Keratinocyte (primary cell): ENCODE results near the gene SMC4. TPM values are rescaled to one million over a fixed set of nuclear protein-coding genes. Genes with fewer than 3 reads are reported as not detected.

ENCODE experiments used
- DNase-seq: peaks from one replicate; pipeline ENCODE4 v3.0.0-alpha.2; 2011; ENCODE audit warnings: low read depth, missing footprints, low spot score
- FAIRE-seq: peaks from 2 replicates; lab custom pipeline; 2011; peaks lifted over from hg19 to GRCh38; lab: Jason Lieb, UNC
- H2AFZ ChIP-seq: 2 replicates; pipeline ENCODE4 v1.6.0; 2012; ENCODE audit warnings: low read length, control low read depth, inconsistent platforms; ENCODE audit not compliant: control insufficient read depth
- H3K27ac ChIP-seq: 2 replicates; pipeline ENCODE4 v1.5.1; 2011; ENCODE audit warnings: low read length; ENCODE audit not compliant: control insufficient read depth, insufficient read depth
- H3K27me3 ChIP-seq: 3 replicates; pipeline ENCODE4 v1.6.0; 2011; ENCODE audit warnings: low read length; ENCODE audit not compliant: control insufficient read depth, insufficient read depth; ENCODE audit errors: extremely low read depth
- H3K36me3 ChIP-seq, 2 experiments: 2 replicates in 1 of 2; 3 replicates in 1 of 2; pipeline ENCODE4 v1.5.1; 2011; ENCODE audit warnings: low read length in 2 of 2, mild to moderate bottlenecking in 1 of 2; ENCODE audit not compliant: control insufficient read depth in 2 of 2, insufficient read depth in 2 of 2; ENCODE audit errors: extremely low read depth in 1 of 2
- H3K4me1 ChIP-seq: 3 replicates; pipeline ENCODE4 v1.5.1; 2011; ENCODE audit warnings: low read length; ENCODE audit not compliant: control insufficient read depth, insufficient read depth; ENCODE audit errors: extremely low read depth
- H3K4me2 ChIP-seq: 3 replicates; pipeline ENCODE4 v1.6.0; 2011; ENCODE audit warnings: low read depth, low read length; ENCODE audit not compliant: control insufficient read depth, insufficient read depth; ENCODE audit errors: extremely low read depth
- H3K4me3 ChIP-seq, 3 experiments: fragments of 200-600 bp in 1 of 3; sonication (generic) in 1 of 3; 2 replicates in 2 of 3; 3 replicates in 1 of 3; pipeline ENCODE4 v1.5.1; 2011 to 2016; ENCODE audit warnings: low read length in 3 of 3, mild to moderate bottlenecking in 3 of 3, control low read depth in 2 of 3, inconsistent platforms in 1 of 3, low read depth in 1 of 3, mixed read lengths in 1 of 3, mixed run types in 1 of 3, moderate library complexity in 1 of 3; ENCODE audit not compliant: control insufficient read depth in 2 of 3, insufficient read depth in 2 of 3; ENCODE audit errors: extremely low read depth in 1 of 3
- H3K79me2 ChIP-seq: 2 replicates; pipeline ENCODE4 v1.6.0; 2012; ENCODE audit warnings: low read length; ENCODE audit not compliant: control insufficient read depth, insufficient read depth
- H3K9ac ChIP-seq: 3 replicates; pipeline ENCODE4 v1.6.0; 2011; ENCODE audit warnings: low read length; ENCODE audit not compliant: control insufficient read depth, insufficient read depth; ENCODE audit errors: extremely low read depth
- H3K9me1 ChIP-seq: 3 replicates; pipeline ENCODE4 v1.6.0; 2011; ENCODE audit warnings: low read length; ENCODE audit not compliant: control insufficient read depth, insufficient read depth; ENCODE audit errors: extremely low read depth
- H3K9me3 ChIP-seq: 2 replicates; pipeline ENCODE4 v1.5.1; 2012; ENCODE audit warnings: low read depth, low read length; ENCODE audit not compliant: control insufficient read depth
- H4K20me1 ChIP-seq: 3 replicates; pipeline ENCODE4 v1.6.0; 2011; ENCODE audit warnings: low read length; ENCODE audit not compliant: control insufficient read depth, insufficient read depth; ENCODE audit errors: extremely low read depth
- CTCF ChIP-seq, 3 experiments: IDR thresholded peaks in 1 of 3; conservative IDR thresholded peaks in 1 of 3; optimal IDR thresholded peaks in 1 of 3; 2 replicates in 2 of 3; 3 replicates in 1 of 3; pipeline versions ENCODE3 to v1.5.1; 2011; ENCODE audit warnings: low read length in 3 of 3, mild to moderate bottlenecking in 3 of 3, moderate library complexity in 2 of 3, control low read depth in 1 of 3, inconsistent platforms in 1 of 3; ENCODE audit not compliant: insufficient read depth in 2 of 3; ENCODE audit errors: extremely low read depth in 1 of 3
- EZH2 ChIP-seq: IDR thresholded peaks from one replicate; pipeline ENCODE4 v1.6.1; 2012; ENCODE audit warnings: inconsistent platforms, mild to moderate bottlenecking, low read length, moderate library complexity
- dilution Hi-C: fragments of 300-500 bp; cut with MboI; formaldehyde crosslinking; loops from one replicate; pipeline ENCODE4 v1.7.0; 2020; ENCODE audit warnings: low sequenced_read_pairs; ENCODE audit not compliant: extremely low pct_ligation_motif_present
- polyA plus RNA-seq, 5 experiments: library from polyadenylated mRNA; depleted of rRNA in 3 of 5; stranded (reverse) in 3 of 5; stranded (forward) in 1 of 5; unstranded in 1 of 5; fragments of >200 nt; gene quantifications; 1 replicate in 1 of 5; 2 replicates in 3 of 5; 3 replicates in 1 of 5; pipeline versions ENCODE4 v1.2.1 to v1.2.3, GENCODE V29; 2011 to 2012; ENCODE audit warnings: missing spikeins in 2 of 5, low read depth in 1 of 5, low replicate concordance in 1 of 5

Gene SMC4
- polyA plus RNA-seq, 1 donor (not counting 4 experiments of a cell fraction or from before 2014, with no cell fraction given) = 45.2 TPM

GRCh38 chr3:160400030-160400701 is 716 bp downstream of the SMC4 start:
- dilution Hi-C loops = no loop called here
- H4K20me1 ChIP-seq = peaks cover 6% of the 10 kb centered on the region
- H3K27ac ChIP-seq = peak overlapping the region; percentile 96
- H3K36me3 ChIP-seq = no peaks in the 10 kb centered on the region
- peak overlapping the region; percentile 81 for H3K4me2 ChIP-seq
- peak overlapping the region; percentile 97 for H2AFZ ChIP-seq
- DNase-seq (peak; percentile 11), FAIRE-seq (no peak)
- no peaks in the 10 kb centered on the region for H3K27me3 ChIP-seq
- H3K9me3 ChIP-seq = no peaks in the 10 kb centered on the region
- peaks cover 24% of the 10 kb centered on the region for H3K4me1 ChIP-seq
- H3K9me1 ChIP-seq = no peaks in the 10 kb centered on the region
- H3K9ac ChIP-seq = peak overlapping the region; percentile 97
- peaks cover 77% of the 10 kb centered on the region for H3K79me2 ChIP-seq
- no peak for TF ChIP-seq EZH2
- no peak for TF ChIP-seq CTCF (optimal IDR thresholded peaks at IDR 0.05 in 1 of 3, IDR thresholded peaks at IDR 0.05 in 1 of 3, conservative IDR thresholded peaks at IDR 0.05 in 1 of 3; ENCODE audit: extremely low read depth in 1 of 3, insufficient read depth in 2 of 3, low read length in 3 of 3)
- H3K4me3 ChIP-seq = peak overlapping the region; percentile 72 to 100 (median 92)

- H2AFZ ChIP-seq = peak overlapping the region; percentile 97
- no peak for DNase-seq
These were observed 1.3 kb downstream of the SMC4 start for GRCh38 chr3:160400702-160401150.

More at GRCh38 chr3:160400702-160401150, 1.3 kb downstream of the SMC4 start:
- TF ChIP-seq EZH2 (no peak), CTCF (optimal IDR thresholded peaks at IDR 0.05 in 1 of 3, IDR thresholded peaks at IDR 0.05 in 1 of 3, conservative IDR thresholded peaks at IDR 0.05 in 1 of 3; ENCODE audit: extremely low read depth in 1 of 3, insufficient read depth in 2 of 3, low read length in 3 of 3) (no peak)
- dilution Hi-C loops = no loop called here
- Histone ChIP-seq H3K27ac (peak overlapping the region; percentile 96), H3K9me3 (no peaks in the 10 kb centered on the region), H3K4me3 (peak overlapping the region; percentile 72 to 100 (median 92)), H3K4me2 (peak overlapping the region; percentile 81), H3K4me1 (peaks cover 19% of the 10 kb centered on the region), H3K27me3 (no peaks in the 10 kb centered on the region), H3K79me2 (peaks cover 83% of the 10 kb centered on the region), H3K36me3 (no peaks in the 10 kb centered on the region), H3K9me1 (no peaks in the 10 kb centered on the region), H4K20me1 (peaks cover 6% of the 10 kb centered on the region), H3K9ac (peak overlapping the region; percentile 97)
- FAIRE-seq = no peak
